ENCODE results near the gene PRKAR1B. TPM values are rescaled to one million over a fixed set of nuclear protein-coding genes. Genes with fewer than 3 reads are reported as not detected.

PRKAR1B gene
- total RNA-seq, 1 experiment from 2014 or later, result 43.3 TPM

DNA sequence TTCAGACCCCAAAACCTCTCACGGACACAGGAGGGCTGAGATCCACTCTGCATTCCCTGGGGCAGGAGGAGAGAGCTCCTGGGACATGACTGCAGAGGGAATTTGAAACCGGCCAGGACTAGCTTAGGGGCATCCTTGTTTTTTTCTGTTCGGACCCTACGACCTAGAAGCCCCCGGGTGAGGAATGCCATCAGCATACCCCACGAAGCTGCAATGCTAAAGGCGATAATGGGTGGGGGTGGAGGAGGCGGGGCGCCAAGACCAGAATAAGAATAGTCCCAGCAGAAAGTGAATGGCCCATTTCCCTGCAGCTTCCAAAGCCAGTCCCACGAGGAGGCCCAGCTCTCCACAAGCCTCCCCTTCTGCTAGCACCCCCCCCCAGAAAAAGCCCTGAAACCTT is 211.5 kb downstream of the PRKAR1B start:
- peaks cover 2% of the 10 kb centered on the region; the same call in 1 of the 2 replicates for H3K27me3 ChIP-seq (ENCODE audit: insufficient read depth, low read length)
- H4K5ac ChIP-seq (ENCODE audit: insufficient read length, low read depth, low read length), result no peak overlapping the region
- H2BK5ac ChIP-seq (ENCODE audit: insufficient read length, low read length), result no peak overlapping the region
- no peak overlapping the region for H2BK120ac ChIP-seq (ENCODE audit: low read depth, low read length, poor library complexity, severe bottlenecking)
- no peak overlapping the region for H3K27ac ChIP-seq (ENCODE audit: insufficient read length, low read depth, low read length)
- H4K8ac ChIP-seq (replicated peaks; ENCODE audit: insufficient read length, low read depth, low read length), result no peak overlapping the region
- H3K4ac ChIP-seq (ENCODE audit: low read depth, low read length), result no peak overlapping the region
- Mint-ChIP-seq H3K27ac (peak overlapping the region in 2 of 3 experiments; percentile 86 to 91; a peak in 5 of 7 replicates), H3K4me3 (peak overlapping the region; percentile 58 to 77), H3K27me3 (ENCODE audit: low read depth) (peaks cover 30% of the 10 kb centered on the region), H3K36me3 (ENCODE audit: insufficient read depth in 1 of 3, low read depth in 3 of 3) (peaks cover 0 to 6% (median 5%) of the 10 kb centered on the region in 3 experiments; a peak in 6 of 7 replicates), H3K4me1 (peaks cover 33 to 39% of the 10 kb centered on the region in 2 experiments), H3K9me3 (no peaks in the 10 kb centered on the region; a peak in 1 of 5 replicates)
- H3K56ac ChIP-seq (ENCODE audit: insufficient read length, low read depth, low read length), result no peak overlapping the region
- DNase-seq, result peak; percentile 88
- TF ChIP-seq, protein P1, sequence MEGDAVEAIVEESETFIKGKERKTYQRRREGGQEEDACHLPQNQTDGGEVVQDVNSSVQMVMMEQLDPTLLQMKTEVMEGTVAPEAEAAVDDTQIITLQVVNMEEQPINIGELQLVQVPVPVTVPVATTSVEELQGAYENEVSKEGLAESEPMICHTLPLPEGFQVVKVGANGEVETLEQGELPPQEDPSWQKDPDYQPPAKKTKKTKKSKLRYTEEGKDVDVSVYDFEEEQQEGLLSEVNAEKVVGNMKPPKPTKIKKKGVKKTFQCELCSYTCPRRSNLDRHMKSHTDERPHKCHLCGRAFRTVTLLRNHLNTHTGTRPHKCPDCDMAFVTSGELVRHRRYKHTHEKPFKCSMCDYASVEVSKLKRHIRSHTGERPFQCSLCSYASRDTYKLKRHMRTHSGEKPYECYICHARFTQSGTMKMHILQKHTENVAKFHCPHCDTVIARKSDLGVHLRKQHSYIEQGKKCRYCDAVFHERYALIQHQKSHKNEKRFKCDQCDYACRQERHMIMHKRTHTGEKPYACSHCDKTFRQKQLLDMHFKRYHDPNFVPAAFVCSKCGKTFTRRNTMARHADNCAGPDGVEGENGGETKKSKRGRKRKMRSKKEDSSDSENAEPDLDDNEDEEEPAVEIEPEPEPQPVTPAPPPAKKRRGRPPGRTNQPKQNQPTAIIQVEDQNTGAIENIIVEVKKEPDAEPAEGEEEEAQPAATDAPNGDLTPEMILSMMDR (conservative IDR thresholded peaks at IDR 0.05), result no peak
- no peak overlapping the region for H3T11ph ChIP-seq (ENCODE audit: low read length)
- no peak overlapping the region for H2AFZ ChIP-seq (ENCODE audit: low read length)
- no peaks in the 10 kb centered on the region for H3K9me3 ChIP-seq (ENCODE audit: control insufficient read depth, low read depth, low read length)
- no peak overlapping the region for H2BK15ac ChIP-seq (ENCODE audit: low read depth, low read length)
- no peak overlapping the region for H3K23ac ChIP-seq (ENCODE audit: insufficient read length, low read depth, low read length)
- peaks cover 6% of the 10 kb centered on the region; the same call in 1 of the 2 replicates for H3K79me2 ChIP-seq (ENCODE audit: insufficient read depth, low read length)
- no peak overlapping the region for H4K91ac ChIP-seq (ENCODE audit: insufficient read length, low read depth, low read length)
- peaks cover 6% of the 10 kb centered on the region; the same call in 1 of the 2 replicates for H3K4me1 ChIP-seq (ENCODE audit: insufficient read depth, low read length)
- no peaks in the 10 kb centered on the region for H4K20me1 ChIP-seq (ENCODE audit: control insufficient read depth, insufficient read depth, insufficient read length)
- H2AK5ac ChIP-seq (ENCODE audit: insufficient read length, low read length), result no peak overlapping the region
- WGBS (ENCODE audit: extremely low coverage, insufficient read length, low lambda C conversion rate), result no CpG with 5 or more reads among the region's 10 CpGs
- no peak overlapping the region for H3K18ac ChIP-seq (ENCODE audit: insufficient read length, low read depth, low read length)
- no peak overlapping the region for H3K14ac ChIP-seq (ENCODE audit: insufficient read depth, low read length)
- no peak overlapping the region for H2BK12ac ChIP-seq (ENCODE audit: insufficient read length, low read depth, low read length)
- peaks cover 18% of the 10 kb centered on the region for H3K23me2 ChIP-seq (ENCODE audit: insufficient read length, low read depth, low read length, poor library complexity, severe bottlenecking)
- peak overlapping the region; percentile 48 for H3K4me2 ChIP-seq (ENCODE audit: insufficient read depth, insufficient read length, low read length)
- H3K9ac ChIP-seq (ENCODE audit: extremely low read depth, insufficient read length, low read length), result no peak overlapping the region
- no peak overlapping the region for H2BK20ac ChIP-seq (ENCODE audit: low read depth, low read length, poor library complexity, severe bottlenecking)
- peaks cover 5% of the 10 kb centered on the region for H3K79me1 ChIP-seq (ENCODE audit: insufficient read depth, low read depth, low read length, poor library complexity, severe bottlenecking)
